Measurements from ENCODE around the gene HBA2.
"Not testable (repeated sequence)": the region's sequence is repeated elsewhere in the genome, so short reads cannot be mapped to it uniquely, and the experiment has no call there.

HBA2 gene

DNA sequence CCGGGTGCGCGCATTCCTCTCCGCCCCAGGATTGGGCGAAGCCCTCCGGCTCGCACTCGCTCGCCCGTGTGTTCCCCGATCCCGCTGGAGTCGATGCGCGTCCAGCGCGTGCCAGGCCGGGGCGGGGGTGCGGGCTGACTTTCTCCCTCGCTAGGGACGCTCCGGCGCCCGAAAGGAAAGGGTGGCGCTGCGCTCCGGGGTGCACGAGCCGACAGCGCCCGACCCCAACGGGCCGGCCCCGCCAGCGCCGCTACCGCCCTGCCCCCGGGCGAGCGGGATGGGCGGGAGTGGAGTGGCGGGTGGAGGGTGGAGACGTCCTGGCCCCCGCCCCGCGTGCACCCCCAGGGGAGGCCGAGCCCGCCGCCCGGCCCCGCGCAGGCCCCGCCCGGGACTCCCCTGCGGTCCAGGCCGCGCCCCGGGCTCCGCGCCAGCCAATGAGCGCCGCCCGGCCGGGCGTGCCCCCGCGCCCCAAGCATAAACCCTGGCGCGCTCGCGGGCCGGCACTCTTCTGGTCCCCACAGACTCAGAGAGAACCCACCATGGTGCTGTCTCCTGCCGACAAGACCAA, at the start of gene HBA2:
TSS of gene HBA2 (plus strand) at position 503 of the 568 bp plus-strand sequence. CDS start at position 540, 37 bp downstream.
- DNase-seq (ENCODE audit: low read depth, low spot score) = not testable (repeated sequence)

DNA sequence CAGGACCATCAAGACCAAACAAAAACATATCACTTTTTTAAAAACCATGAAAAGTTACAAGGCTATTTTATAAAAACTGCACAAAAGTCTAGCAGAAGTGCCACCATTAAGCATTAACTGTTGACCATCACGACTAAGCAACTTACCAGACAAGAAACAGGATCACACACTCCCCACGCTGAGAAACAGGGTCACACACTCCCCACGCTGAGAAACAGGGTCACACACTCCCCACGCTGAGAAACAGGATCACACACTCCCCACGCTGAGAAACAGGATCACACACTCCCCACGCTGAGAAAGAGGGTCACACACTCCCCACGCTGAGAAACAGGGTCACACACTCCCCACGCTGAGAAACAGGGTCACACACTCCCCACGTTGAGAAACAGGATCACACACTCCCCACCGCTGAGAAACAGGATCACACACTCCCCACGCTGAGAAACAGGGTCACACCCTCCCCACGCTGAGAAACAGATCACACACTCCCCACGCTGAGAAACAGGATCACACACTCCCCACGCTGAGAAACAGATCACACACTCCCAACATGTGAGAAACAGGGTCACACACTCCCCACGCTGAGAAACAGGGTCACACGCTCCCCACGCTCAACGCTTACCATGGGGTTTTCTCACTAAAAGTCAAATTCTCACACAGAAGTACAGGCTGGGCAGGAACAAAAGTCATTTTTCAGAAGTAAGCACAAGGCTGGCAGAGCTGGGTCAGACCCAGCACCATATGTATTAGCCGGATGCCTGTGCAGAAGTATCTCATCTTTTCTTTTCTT, 48.9 kb upstream of the HBA2 start:
- DNase-seq (ENCODE audit: low read depth, low spot score) = not testable (repeated sequence)

DNA sequence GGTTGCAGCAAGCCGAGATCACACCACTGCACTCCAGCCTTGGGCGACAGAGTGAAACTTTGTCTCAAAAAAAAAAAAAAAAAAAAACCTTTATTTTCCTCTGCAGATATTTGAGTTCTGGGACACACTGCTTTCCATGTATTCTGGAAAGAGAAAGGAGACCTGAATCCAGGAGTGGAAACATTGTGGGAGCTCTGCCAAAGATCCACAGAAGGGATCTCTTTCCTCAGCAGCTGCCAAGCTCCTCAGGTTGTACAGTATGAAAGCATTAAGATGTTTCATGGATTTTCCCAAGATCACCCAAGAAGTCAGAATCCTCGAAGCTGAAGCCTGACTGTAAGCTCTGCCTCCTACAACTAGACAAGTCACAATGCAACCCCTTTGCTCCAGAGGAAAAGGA, 47.7 kb upstream of the HBA2 start:
- no peak for DNase-seq (ENCODE audit: low read depth, low spot score)

DNA sequence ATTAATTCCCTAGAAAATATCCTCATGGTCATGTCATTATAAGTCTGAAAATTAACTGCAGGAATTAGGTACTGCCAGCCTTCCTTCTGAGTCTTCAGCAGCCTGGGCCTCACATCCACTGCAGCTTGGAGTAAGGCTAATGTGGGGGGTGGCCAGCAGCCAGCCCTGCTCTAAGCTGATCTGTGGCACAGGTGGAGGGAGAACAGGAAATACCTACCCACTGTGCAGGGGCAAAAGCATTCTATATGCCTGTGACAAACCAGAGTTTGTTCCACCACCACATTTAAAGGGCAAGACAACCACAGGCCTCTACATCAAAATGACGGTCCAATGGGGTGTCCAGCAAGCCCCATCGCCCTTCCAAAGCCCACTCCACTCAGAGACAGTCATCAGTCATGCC, 43.6 kb upstream of the HBA2 start:
- no peak for DNase-seq (ENCODE audit: low read depth, low spot score)

DNA sequence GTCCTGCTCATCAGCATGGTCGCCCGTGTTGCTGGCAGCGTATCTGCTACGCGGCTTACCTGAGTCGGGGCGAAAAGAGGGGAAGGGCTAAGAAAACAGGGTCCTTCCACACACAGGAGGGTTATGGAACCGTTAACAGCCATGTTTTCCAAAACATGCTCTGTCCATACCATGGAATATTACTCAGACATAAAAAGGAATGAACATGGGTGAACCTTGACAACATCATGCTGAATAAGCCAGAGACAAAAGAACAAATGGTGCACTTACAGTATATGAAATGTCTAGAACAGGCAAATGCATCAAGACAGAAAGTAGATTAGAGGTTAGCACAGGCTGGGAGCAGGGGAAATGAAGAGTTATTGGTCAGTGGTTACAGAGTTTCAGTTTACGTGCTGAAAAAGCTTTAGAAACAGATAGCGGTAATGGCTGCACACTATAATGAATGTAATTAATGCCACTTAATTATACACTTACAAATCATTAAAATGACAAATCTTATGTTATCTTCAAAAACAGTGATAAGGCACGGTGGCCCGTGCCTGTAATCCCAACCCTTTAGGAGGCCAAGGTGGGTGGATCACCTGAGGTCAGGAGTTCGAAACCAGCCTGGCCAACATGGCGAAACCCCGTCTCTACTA, 42.0 kb upstream of the HBA2 start:
- no peak for DNase-seq (ENCODE audit: low read depth, low spot score)

DNA sequence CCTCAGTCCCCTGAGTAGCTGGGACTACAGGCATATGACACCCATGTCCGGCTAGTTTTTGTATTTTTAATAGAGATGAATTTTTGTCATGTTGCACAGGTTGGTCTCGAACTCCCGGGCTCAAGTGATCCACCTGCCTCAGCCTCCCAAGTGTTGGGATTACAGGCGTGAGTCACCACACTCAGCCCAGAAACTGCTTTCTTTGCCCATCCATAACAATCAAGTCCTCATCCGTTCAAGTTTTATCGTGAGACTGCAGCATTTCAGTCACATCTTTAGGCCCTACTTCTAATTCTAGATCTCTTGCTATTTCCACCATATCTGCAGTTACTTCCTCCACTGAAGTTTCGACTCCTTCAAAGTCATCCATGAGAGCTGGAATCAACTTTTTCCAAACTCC, 40.6 kb upstream of the HBA2 start:
- DNase-seq (ENCODE audit: low read depth, low spot score) = no peak

DNA sequence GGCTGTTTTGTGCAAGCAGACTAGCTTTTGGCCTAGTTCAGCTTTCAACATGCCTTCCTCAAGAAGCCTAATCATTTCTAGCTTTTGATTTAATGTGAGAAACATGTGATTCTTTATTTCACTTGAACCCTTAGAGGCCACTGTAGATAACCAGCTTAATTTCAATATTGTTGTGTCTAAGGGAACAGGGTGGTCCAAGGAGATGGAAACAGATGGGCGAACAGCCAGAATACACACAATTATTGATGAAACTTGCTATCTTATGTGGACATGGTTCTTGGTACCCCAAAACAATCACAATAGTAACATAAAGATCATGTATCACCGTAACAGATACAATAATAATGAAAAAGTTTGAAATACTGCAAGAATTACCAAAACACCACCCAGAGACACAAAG, 39.0 kb upstream of the HBA2 start:
- no peak for DNase-seq (ENCODE audit: low read depth, low spot score)

DNA sequence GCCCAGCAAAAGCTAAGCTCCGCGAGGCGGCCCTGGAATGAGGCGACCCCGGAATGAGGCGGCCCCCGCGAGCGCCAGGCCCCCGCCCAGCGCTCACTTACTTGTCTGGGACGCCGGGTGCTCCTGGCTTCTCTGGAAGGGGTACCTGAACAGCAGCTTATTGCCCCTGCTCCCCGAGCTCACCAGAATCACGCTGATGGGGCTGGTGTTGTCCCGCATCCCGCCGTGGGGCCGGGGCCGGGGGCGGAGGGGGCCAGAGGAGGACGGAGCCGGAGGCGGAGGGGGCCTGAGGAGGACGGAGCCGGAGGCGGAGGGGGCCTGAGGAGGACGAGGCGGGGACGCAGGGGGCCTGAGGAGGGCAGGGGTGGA, 34.6 kb upstream of the HBA2 start:
- DNase-seq (ENCODE audit: low read depth, low spot score) = peak; percentile 8

DNA sequence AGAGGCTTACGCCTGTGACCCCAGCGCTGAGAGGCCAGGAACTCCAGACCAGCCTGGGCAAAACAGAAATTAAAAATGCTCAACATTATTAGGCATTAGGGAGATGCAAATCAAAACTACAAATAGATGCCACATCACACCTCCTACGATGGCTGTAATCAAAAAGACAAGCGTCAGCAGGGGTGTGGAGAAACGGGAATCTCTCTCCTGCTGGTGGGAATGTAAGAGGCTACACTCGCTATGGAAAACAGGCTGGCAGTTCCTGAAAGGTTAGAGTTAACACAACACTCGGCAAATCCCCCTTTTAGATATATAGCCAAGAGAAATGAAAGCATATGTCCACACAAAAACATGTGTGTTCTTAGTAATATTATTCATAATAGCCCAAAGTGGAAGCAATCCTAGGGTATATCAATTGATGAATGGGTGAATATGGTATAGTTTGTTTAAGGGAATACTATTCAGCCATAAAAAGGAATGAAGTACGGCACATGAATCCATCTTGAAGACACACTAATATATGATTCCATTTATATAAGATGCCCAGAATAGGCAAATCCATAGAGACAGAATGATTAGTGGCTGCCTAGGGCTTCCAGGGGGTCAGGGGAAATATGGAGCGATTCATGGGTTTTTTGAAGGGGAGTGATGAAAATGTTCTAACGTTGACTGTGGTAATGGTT, 32.4 kb upstream of the HBA2 start:
- DNase-seq (ENCODE audit: low read depth, low spot score) = no peak

DNA sequence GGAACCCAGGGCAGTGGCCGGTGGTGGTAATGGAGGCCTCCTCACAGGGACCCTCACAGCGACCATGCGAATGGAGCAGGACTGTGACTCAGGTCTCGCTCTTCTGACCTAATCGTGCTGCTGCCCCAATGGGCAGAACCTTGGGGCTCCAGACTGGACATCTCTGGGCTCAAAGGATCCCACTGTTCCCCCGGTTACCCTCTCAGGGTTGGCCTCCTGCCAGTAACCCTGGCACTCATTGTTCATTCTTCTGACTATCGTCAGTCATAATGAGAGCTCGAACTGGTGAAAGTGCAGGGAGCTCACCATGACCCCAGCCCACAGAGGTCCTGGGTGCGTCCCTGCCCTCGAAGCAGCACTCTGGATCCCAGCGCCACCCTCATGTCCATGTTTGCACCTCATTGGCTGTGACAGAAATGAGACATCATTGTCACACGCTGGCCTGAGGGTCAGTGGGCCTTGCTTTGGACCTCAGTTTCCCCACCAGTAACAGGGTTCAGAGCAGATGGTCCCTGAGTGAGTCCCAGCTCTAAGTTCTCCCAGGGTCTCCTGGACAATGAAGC, 30.2 kb upstream of the HBA2 start:
- no peak for DNase-seq (ENCODE audit: low read depth, low spot score)

DNA sequence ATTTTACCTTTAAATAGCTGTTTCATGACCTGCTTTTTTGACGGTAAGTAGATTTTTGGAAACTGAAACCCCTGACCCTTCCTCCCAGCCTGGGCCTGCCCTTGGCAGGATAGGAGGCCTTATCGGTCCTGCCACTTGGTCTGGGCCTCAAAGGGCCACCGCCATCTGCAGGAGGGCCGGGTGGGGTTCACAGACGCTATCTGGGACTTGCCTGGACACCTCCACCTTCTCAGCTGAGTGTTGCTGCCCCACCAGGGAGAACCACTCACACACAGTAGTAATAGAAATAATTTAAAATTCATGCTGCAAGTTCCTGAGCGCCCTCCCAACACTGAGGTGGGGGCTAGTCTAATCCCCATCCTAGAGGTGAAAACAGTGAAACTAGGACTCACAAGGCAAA, 29.6 kb upstream of the HBA2 start:
- no peak for DNase-seq (ENCODE audit: low read depth, low spot score)

DNA sequence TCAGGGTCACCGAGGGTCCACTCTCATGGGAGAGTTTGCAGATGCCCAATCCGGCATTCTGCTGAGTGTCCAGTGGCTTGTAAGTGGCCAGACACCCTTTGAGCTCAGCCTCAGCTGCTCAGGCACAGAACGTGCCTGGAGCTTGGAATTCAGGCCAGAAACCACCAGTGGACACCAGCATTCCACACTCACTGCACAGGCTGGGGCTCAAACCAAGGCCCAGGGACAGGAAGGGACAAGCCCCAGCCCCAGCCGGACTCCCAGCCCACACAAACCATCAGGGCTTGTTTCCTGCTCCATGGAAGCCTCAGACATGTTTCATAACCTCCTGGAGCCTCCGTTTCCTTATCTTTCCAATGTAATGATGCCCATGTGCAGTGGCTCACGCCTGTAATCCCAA, 29.2 kb upstream of the HBA2 start:
- no peak for DNase-seq (ENCODE audit: low read depth, low spot score)

DNA sequence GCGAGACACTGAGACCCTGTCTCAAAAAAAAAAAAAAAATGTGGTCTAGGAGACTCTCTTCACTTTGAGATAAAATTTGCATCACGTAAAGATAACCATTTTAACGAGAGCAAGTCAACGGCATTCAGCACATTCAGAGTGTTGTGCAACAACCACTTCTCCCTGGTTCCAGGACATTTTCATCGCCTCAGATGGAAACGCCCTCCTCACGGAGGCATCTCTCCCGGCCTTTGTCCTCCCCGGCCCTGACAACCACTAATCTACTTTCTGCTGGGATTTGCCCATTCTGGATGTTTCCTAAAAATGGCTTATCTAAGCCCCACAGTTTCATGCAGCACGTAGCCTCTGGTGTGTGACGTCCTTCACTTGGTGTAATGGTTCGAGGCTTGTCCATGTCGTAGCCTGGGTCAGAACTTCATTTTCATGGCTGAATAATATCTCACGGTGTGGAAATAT, 27.9 kb upstream of the HBA2 start:
- DNase-seq (ENCODE audit: low read depth, low spot score) = no peak

DNA sequence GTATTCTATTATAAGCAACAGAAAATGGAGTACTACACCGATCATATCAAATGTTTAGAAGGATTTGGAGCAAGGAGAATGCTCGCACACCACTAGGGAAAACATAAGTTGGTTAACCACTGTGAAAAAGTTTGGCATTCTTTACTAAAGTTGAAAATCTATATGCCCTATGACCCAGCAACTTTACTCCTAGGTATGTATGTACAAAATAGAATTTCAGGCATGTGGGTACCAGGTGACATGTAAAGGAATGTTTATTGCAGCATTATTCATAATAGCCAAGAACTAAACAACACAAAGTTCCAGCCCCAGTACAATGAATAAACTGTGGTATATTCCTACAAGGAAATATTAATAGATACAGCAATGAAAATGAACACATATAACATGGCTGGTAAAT, 26.0 kb upstream of the HBA2 start:
- no peak for DNase-seq (ENCODE audit: low read depth, low spot score)

DNA sequence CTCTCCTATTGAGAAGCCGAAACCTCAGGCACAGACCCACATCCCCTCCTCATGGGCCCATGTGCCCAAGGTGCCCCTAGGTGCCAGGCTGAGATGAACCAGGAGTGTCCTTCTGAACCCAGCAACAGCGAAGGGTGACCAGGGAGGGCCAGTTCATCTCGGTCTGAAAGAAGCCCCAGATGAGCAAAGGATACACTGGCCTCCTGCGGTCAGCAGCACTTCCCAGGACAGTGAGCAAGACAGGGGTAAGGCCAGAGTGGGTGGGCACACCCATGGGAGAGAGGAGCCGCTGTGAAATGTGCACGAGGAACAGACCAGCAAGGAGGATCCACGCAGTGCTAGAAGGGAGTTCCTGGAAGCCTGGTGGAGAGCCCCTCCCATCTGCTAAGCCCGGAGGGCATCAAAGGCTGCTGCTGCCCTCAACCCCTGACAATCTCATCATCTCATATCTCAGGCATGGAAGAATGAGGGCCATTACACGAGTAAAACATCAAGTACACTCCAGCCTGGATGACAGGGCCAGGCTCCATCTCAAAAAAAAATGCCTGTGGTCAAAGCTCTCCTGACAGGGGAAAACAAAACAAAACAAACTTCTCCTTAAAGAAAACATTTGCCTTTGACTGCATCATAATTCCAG, 23.5 kb upstream of the HBA2 start:
- DNase-seq (ENCODE audit: low read depth, low spot score) = no peak

DNA sequence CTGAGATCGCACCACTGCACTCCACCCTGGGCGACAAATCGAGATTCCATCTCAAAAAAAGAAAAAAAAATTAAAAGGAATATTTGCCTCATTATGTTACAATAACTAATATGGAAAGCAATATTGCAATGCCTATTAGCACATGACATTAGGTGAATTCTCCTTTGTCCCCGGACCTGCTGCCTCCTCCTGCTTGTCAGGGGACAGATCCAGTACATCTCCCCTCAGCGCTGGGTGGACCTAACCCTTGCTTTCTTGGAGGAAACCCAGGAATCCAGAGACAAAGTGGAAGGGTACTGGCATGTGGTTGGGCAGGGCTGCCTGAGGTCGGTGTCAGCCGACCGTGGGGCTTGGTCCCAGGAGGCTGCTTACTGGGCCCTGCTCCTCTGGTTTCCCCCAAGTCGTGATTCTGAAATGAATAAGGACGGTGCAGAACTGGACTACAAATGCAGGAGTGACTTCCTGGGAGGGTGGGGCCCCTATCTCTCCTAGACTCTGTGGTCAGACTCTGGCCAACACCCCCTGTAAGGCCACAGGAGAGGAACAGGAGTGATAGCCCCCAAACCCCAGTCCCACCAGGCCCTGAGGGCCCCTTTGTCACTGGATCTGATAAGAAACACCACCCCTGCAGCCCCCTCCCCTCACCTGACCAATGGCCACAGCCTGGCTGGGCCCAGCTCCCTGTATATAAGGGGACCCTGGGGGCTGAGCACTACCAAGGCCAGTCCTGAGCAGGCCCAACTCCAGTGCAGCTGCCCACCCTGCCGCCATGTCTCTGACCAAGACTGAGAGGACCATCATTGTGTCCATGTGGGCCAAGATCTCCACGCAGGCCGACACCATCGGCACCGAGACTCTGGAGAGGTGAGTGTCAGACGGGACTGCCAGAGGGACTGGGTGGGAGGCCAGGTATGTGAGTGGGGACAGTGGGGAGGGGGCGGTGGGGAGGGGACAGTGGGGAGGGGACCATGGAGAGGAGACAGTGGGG, 20.2 kb upstream of the HBA2 start, which contains the start of gene HBZ:
TSS of gene HBZ (plus strand) at position 504 of the 988 bp plus-strand sequence. CDS start at position 770, 266 bp downstream.
- no peak for DNase-seq (ENCODE audit: low read depth, low spot score)

DNA sequence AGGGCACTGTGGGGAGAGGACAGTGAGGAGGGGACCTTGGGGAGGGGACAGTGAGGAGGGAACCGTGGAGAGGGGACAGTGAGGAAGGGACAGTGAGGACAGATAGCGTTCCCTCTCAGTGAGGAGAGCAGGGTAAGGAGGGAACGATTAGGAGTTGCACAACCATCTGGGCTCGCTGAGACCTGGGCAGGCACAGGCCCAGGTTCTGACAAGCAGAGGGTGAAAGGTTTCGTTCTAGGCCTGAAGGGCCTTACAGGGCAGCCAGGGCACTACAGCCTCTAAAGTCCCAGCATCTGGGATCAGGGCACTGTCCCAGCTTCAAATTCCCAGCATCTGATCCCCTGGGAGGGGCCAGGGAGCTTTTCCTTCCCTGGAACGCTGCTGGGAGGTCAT, 19.6 kb upstream of the HBA2 start:
- DNase-seq (ENCODE audit: low read depth, low spot score) = not testable (repeated sequence)

DNA sequence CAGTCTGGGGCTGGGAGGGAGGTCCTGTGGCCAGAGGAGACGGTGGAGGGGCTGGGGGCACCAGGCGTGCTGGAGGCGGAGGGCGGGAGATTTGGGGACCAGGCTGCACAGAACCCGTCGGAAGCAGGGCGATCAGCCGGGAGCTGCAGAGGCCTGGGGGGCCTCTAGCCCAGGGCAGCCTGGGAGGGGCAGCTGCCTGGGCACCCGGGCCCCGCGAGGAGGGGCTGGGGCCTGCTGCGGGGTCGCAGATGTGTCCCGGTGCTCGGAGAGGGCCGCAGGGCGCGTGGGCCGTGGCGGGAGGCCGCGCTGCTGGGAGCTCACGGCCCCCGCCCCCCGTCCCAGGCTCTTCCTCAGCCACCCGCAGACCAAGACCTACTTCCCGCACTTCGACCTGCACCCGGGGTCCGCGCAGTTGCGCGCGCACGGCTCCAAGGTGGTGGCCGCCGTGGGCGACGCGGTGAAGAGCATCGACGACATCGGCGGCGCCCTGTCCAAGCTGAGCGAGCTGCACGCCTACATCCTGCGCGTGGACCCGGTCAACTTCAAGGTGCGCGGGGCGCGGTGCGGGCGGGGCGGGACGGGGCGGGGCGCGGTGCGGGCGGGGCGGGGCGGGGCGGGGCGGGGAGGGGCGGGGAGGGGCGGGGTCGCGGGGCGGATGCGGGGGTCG, 19.0 kb upstream of the HBA2 start:
- not testable (repeated sequence) for DNase-seq (ENCODE audit: low read depth, low spot score)

DNA sequence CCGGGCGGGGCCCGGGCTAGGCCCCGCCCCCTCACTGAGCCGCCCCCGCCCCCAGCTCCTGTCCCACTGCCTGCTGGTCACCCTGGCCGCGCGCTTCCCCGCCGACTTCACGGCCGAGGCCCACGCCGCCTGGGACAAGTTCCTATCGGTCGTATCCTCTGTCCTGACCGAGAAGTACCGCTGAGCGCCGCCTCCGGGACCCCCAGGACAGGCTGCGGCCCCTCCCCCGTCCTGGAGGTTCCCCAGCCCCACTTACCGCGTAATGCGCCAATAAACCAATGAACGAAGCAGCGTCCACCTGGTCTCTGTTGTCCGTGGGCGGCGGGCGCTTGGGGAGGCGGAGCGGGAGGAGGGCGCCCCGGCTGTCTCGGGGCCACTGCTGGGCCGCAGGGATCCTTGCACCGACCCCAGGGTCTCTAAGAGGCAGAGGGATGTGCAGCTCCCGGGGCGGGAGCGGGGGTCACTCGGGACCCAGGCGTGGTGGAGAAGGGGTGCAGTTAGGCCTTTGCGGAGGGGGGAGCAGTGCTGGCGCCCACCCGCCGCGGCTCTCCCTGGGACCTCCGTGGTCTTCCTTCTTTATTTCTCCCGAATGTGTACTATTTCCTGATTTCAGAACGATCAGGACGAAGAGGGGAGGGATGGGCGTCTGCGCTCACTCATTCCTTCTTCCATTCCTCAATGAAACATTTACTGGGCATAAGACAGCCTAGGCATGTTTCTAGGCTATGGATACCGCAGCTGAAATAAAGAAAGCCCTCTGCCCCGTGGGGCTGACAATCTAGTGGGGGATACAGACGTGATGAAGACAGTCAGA, 18.3 kb upstream of the HBA2 start:
- DNase-seq (ENCODE audit: low read depth, low spot score) = no peak
